H9 (cell line): ENCODE data around the gene NTSR1. TPM values are rescaled to one million over a fixed set of nuclear protein-coding genes. Genes with fewer than 3 reads are reported as not detected.

Source experiments
- DNase-seq: peaks from one replicate; pipeline ENCODE4 v3.0.0-alpha.2; 2017
- H2AFZ ChIP-seq: one replicate; pipeline ENCODE4 v1.6.1; 2013; ENCODE audit warnings: mild to moderate bottlenecking, low read length, control low read depth, moderate library complexity
- H2AK5ac ChIP-seq: 2 replicates; pipeline ENCODE4 v1.6.1; 2013; ENCODE audit warnings: low read length, control low read depth, mixed read lengths; ENCODE audit not compliant: insufficient read length
- H2BK120ac ChIP-seq: one replicate; pipeline ENCODE4 v1.6.1; 2013; ENCODE audit warnings: low read depth, mild to moderate bottlenecking, low read length, control low read depth, inconsistent platforms; ENCODE audit not compliant: poor library complexity, severe bottlenecking
- H2BK12ac ChIP-seq: 2 replicates; pipeline ENCODE4 v1.6.1; 2013; ENCODE audit warnings: low read length, control low read depth, mixed read lengths, low read depth; ENCODE audit not compliant: insufficient read length
- H2BK15ac ChIP-seq: 2 replicates; pipeline ENCODE4 v1.6.1; 2013; ENCODE audit warnings: low read depth, low read length, control low read depth
- H2BK20ac ChIP-seq: one replicate; pipeline ENCODE4 v1.6.1; 2013; ENCODE audit warnings: low read depth, mild to moderate bottlenecking, low read length, control low read depth, inconsistent platforms; ENCODE audit not compliant: poor library complexity, severe bottlenecking
- H2BK5ac ChIP-seq: 2 replicates; pipeline ENCODE4 v1.6.1; 2013; ENCODE audit warnings: low read length, control low read depth, mixed read lengths; ENCODE audit not compliant: insufficient read length
- H3K14ac ChIP-seq: 2 replicates; pipeline ENCODE4 v1.6.1; 2013; ENCODE audit warnings: low read length, control low read depth; ENCODE audit not compliant: insufficient read depth
- H3K18ac ChIP-seq: 2 replicates; pipeline ENCODE4 v1.6.1; 2013; ENCODE audit warnings: low read depth, mild to moderate bottlenecking, mixed read lengths, low read length, control low read depth; ENCODE audit not compliant: insufficient read length
- H3K23ac ChIP-seq: 2 replicates; pipeline ENCODE4 v1.6.1; 2013; ENCODE audit warnings: low read length, control low read depth, mixed read lengths, low read depth; ENCODE audit not compliant: insufficient read length
- H3K23me2 ChIP-seq: 2 replicates; pipeline ENCODE4 v1.6.1; 2013; ENCODE audit warnings: low read depth, mild to moderate bottlenecking, mixed read lengths, low read length, control low read depth; ENCODE audit not compliant: insufficient read length, poor library complexity, severe bottlenecking
- H3K27ac ChIP-seq: 2 replicates; pipeline ENCODE4 v1.5.1; 2013; ENCODE audit warnings: low read length, control low read depth, mixed read lengths, low read depth; ENCODE audit not compliant: insufficient read length
- H3K27me3 ChIP-seq: 2 replicates; pipeline ENCODE4 v1.6.1; 2013; ENCODE audit warnings: low read length, control low read depth, inconsistent platforms; ENCODE audit not compliant: insufficient read depth
- H3K4ac ChIP-seq: 2 replicates; pipeline ENCODE4 v1.6.1; 2013; ENCODE audit warnings: low read depth, mild to moderate bottlenecking, control low read depth, inconsistent platforms, low read length, moderate library complexity
- H3K4me1 ChIP-seq: 2 replicates; pipeline ENCODE4 v1.6.1; 2013; ENCODE audit warnings: low read length, control low read depth, inconsistent platforms; ENCODE audit not compliant: insufficient read depth
- H3K4me2 ChIP-seq: 2 replicates; pipeline ENCODE4 v1.6.1; 2013; ENCODE audit warnings: low read length, control low read depth, mixed read lengths; ENCODE audit not compliant: insufficient read length, insufficient read depth
- H3K56ac ChIP-seq: 2 replicates; pipeline ENCODE4 v1.6.1; 2013; ENCODE audit warnings: low read depth, mild to moderate bottlenecking, mixed read lengths, low read length, control low read depth; ENCODE audit not compliant: insufficient read length
- H3K79me1 ChIP-seq: 2 replicates; pipeline ENCODE4 v1.6.1; 2013; ENCODE audit warnings: low read depth, mild to moderate bottlenecking, moderate library complexity, low read length, control low read depth, inconsistent platforms; ENCODE audit not compliant: insufficient read depth, poor library complexity, severe bottlenecking
- H3K79me2 ChIP-seq: 2 replicates; pipeline ENCODE4 v1.6.1; 2013; ENCODE audit warnings: low read length, control low read depth, inconsistent platforms; ENCODE audit not compliant: insufficient read depth
- H3K9ac ChIP-seq: 2 replicates; pipeline ENCODE4 v1.6.1; 2013; ENCODE audit warnings: low read length, control low read depth, mixed read lengths; ENCODE audit not compliant: insufficient read length; ENCODE audit errors: extremely low read depth
- H3K9me3 ChIP-seq: one replicate; pipeline ENCODE4 v1.6.1; 2013; ENCODE audit warnings: low read depth, low read length, inconsistent platforms; ENCODE audit not compliant: control insufficient read depth
- H3T11ph ChIP-seq: one replicate; pipeline ENCODE4 v1.6.1; 2013; ENCODE audit warnings: mild to moderate bottlenecking, low read length, control low read depth, inconsistent platforms
- H4K20me1 ChIP-seq: one replicate; pipeline ENCODE4 v1.6.1; 2013; ENCODE audit not compliant: control insufficient read depth, insufficient read length, insufficient read depth
- H4K5ac ChIP-seq: 2 replicates; pipeline ENCODE4 v1.6.1; 2013; ENCODE audit warnings: low read depth, mild to moderate bottlenecking, mixed read lengths, low read length, control low read depth; ENCODE audit not compliant: insufficient read length
- H4K8ac ChIP-seq: replicated peaks from 2 replicates; pipeline ENCODE4 v1.6.1; 2013; ENCODE audit warnings: low read length, control low read depth, mixed read lengths, low read depth; ENCODE audit not compliant: insufficient read length
- H4K91ac ChIP-seq: 2 replicates; pipeline ENCODE4 v1.6.1; 2013; ENCODE audit warnings: low read depth, mild to moderate bottlenecking, moderate library complexity, mixed read lengths, low read length, control low read depth; ENCODE audit not compliant: insufficient read length
- H3K27ac Mint-ChIP-seq, 3 experiments: 2 replicates in 2 of 3; 3 replicates in 1 of 3; pipeline ENCODE4 v1.8.0; 2020 to 2021; ENCODE audit warnings: mixed read lengths in 3 of 3, mild to moderate bottlenecking in 1 of 3, moderate library complexity in 1 of 3
- H3K27me3 Mint-ChIP-seq: 2 replicates; pipeline ENCODE4 v1.8.0; 2021; ENCODE audit warnings: low read depth, mild to moderate bottlenecking, moderate library complexity, mixed read lengths
- H3K36me3 Mint-ChIP-seq, 3 experiments: 2 replicates in 2 of 3; 3 replicates in 1 of 3; pipeline ENCODE4 v1.8.0; 2020 to 2021; ENCODE audit warnings: low read depth in 3 of 3, mixed read lengths in 3 of 3; ENCODE audit not compliant: insufficient read depth in 1 of 3
- H3K4me1 Mint-ChIP-seq, 2 experiments: 2 replicates each; pipeline ENCODE4 v1.8.0; 2020; ENCODE audit warnings: mixed read lengths in 2 of 2
- H3K4me3 Mint-ChIP-seq, 2 experiments: 2 replicates in 1 of 2; 3 replicates in 1 of 2; pipeline ENCODE4 v1.8.0; 2020 to 2021; ENCODE audit warnings: mild to moderate bottlenecking in 2 of 2, mixed read lengths in 2 of 2, moderate library complexity in 1 of 2
- H3K9me3 Mint-ChIP-seq, 2 experiments: 2 replicates in 1 of 2; 3 replicates in 1 of 2; pipeline ENCODE4 v1.8.0; 2020; ENCODE audit warnings: mild to moderate bottlenecking in 2 of 2, mixed read lengths in 2 of 2, moderate library complexity in 1 of 2
- CTCF ChIP-seq: fragments of 200-600 bp; sonication (generic); conservative IDR thresholded peaks from 3 replicates; pipeline ENCODE4 v1.8.0; 2021; ENCODE audit warnings: antibody characterized with exemption, mild to moderate bottlenecking
- WGBS: extraction: QIAGEN DNeasy Blood & Tissue Kit; methylation state at CpG from one replicate; pipeline ENCODE4 v1.1.7; 2013; ENCODE audit warnings: missing lambda C conversion rate, low lambda C conversion rate, mixed read lengths; ENCODE audit not compliant: insufficient read length; ENCODE audit errors: extremely low coverage; 5-methylcytosine and 5-hydroxymethylcytosine counted together
- total RNA-seq: library from RNA; stranded (reverse); gene quantifications from 2 replicates; pipeline ENCODE4 v1.2.1, GENCODE V29; 2021

Gene NTSR1
- total RNA-seq, 1 experiment from 2014 or later = 0.11 TPM

- no peaks in the 10 kb centered on the region for H3K4me1 ChIP-seq
- H3K18ac ChIP-seq = no peak overlapping the region
- H2BK12ac ChIP-seq = no peak overlapping the region
- H3K14ac ChIP-seq = no peak overlapping the region
- no peak overlapping the region for H3K9ac ChIP-seq
- TF ChIP-seq CTCF = no peak
- no peaks in the 10 kb centered on the region for H3K79me2 ChIP-seq
- no peak for DNase-seq
- no peak overlapping the region for H4K91ac ChIP-seq
- no peak overlapping the region for H3K27ac Mint-ChIP-seq
- H3K36me3 Mint-ChIP-seq = peaks cover 0 to 2% (median 0%) of the 10 kb centered on the region in 3 experiments; a peak in 1 of 7 replicates
- no peaks in the 10 kb centered on the region for H4K20me1 ChIP-seq
- H3K4me1 Mint-ChIP-seq = peaks cover 0 to 3% of the 10 kb centered on the region in 2 experiments; a peak in 2 of 4 replicates
- no peak overlapping the region for H2BK120ac ChIP-seq
- H3K23me2 ChIP-seq = no peaks in the 10 kb centered on the region
- H3K27me3 ChIP-seq = no peaks in the 10 kb centered on the region
- H3K23ac ChIP-seq = no peak overlapping the region
- no peak overlapping the region for H4K8ac ChIP-seq
- no peak overlapping the region for H4K5ac ChIP-seq
- H3K9me3 ChIP-seq = no peaks in the 10 kb centered on the region
- no peak overlapping the region for H2AK5ac ChIP-seq
- H3K79me1 ChIP-seq = no peaks in the 10 kb centered on the region
- H3K4me3 Mint-ChIP-seq = no peak overlapping the region
- H2AFZ ChIP-seq = no peak overlapping the region
- no peak overlapping the region for H2BK20ac ChIP-seq
- H3K56ac ChIP-seq = no peak overlapping the region
- no peaks in the 10 kb centered on the region for H3K9me3 Mint-ChIP-seq
- no peak overlapping the region for H3T11ph ChIP-seq
- no peak overlapping the region for H3K4me2 ChIP-seq
- no peak overlapping the region for H2BK5ac ChIP-seq
- peaks cover 2% of the 10 kb centered on the region for H3K27me3 Mint-ChIP-seq
- H3K4ac ChIP-seq = no peak overlapping the region
- H2BK15ac ChIP-seq = no peak overlapping the region
- no CpG with 5 or more reads among the region's 10 CpGs for WGBS
- no peak overlapping the region for H3K27ac ChIP-seq
Measured at GRCh38 chr20:62669249-62669648, 39.4 kb upstream of the NTSR1 start.
